ENCODE measurements around the gene TP53AIP1.

DNA sequence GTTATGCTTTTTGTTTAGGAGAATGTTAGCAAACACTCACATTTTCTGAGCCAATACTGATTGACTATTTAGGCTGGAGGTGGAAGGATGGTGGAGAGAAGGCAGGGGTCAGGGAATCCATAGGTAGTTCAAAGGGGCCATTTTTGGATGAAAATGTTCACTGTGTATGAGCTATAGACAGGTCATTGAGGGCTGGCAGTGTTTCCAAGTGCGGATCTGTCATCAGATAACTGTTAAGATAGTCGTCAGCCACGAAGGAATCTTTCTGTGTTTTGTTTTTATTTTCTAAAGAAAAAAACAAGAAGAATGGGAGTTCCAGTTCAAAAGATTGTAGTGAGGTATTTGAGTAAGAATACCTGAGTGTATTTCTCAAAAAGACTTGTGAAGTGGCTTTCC is 48.4 kb downstream of the TP53AIP1 start:
- TF ChIP-seq, protein P1, sequence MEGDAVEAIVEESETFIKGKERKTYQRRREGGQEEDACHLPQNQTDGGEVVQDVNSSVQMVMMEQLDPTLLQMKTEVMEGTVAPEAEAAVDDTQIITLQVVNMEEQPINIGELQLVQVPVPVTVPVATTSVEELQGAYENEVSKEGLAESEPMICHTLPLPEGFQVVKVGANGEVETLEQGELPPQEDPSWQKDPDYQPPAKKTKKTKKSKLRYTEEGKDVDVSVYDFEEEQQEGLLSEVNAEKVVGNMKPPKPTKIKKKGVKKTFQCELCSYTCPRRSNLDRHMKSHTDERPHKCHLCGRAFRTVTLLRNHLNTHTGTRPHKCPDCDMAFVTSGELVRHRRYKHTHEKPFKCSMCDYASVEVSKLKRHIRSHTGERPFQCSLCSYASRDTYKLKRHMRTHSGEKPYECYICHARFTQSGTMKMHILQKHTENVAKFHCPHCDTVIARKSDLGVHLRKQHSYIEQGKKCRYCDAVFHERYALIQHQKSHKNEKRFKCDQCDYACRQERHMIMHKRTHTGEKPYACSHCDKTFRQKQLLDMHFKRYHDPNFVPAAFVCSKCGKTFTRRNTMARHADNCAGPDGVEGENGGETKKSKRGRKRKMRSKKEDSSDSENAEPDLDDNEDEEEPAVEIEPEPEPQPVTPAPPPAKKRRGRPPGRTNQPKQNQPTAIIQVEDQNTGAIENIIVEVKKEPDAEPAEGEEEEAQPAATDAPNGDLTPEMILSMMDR (IDR thresholded peaks at IDR 0.05; ENCODE audit: poor library complexity) = no peak
- TF ChIP-seq EZH2 (IDR thresholded peaks at IDR 0.05; ENCODE audit: borderline replicate concordance) (no peak), EZH2phosphoT487 (IDR thresholded peaks at IDR 0.05; ENCODE audit: low read depth, severe bottlenecking, unreplicated experiment) (no peak)

Data from hepatocyte (in vitro differentiated cells).